ENCODE results near the gene NTM.

GRCh38 chr11:131356206-131356605, 14.2 kb upstream of the NTM start:
- TF ChIP-seq CTCF (IDR thresholded peaks at IDR 0.05; ENCODE audit: insufficient read depth, low read length) (no peak), SPI1 (IDR thresholded peaks at IDR 0.05; ENCODE audit: borderline replicate concordance, low read depth) (no peak), POLR2AphosphoS5 (IDR thresholded peaks at IDR 0.05; ENCODE audit: low read depth) (no peak), GABPA (IDR thresholded peaks at IDR 0.05; ENCODE audit: low read depth) (no peak)
- TF ChIP-seq, protein P1, sequence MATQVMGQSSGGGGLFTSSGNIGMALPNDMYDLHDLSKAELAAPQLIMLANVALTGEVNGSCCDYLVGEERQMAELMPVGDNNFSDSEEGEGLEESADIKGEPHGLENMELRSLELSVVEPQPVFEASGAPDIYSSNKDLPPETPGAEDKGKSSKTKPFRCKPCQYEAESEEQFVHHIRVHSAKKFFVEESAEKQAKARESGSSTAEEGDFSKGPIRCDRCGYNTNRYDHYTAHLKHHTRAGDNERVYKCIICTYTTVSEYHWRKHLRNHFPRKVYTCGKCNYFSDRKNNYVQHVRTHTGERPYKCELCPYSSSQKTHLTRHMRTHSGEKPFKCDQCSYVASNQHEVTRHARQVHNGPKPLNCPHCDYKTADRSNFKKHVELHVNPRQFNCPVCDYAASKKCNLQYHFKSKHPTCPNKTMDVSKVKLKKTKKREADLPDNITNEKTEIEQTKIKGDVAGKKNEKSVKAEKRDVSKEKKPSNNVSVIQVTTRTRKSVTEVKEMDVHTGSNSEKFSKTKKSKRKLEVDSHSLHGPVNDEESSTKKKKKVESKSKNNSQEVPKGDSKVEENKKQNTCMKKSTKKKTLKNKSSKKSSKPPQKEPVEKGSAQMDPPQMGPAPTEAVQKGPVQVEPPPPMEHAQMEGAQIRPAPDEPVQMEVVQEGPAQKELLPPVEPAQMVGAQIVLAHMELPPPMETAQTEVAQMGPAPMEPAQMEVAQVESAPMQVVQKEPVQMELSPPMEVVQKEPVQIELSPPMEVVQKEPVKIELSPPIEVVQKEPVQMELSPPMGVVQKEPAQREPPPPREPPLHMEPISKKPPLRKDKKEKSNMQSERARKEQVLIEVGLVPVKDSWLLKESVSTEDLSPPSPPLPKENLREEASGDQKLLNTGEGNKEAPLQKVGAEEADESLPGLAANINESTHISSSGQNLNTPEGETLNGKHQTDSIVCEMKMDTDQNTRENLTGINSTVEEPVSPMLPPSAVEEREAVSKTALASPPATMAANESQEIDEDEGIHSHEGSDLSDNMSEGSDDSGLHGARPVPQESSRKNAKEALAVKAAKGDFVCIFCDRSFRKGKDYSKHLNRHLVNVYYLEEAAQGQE (IDR thresholded peaks at IDR 0.05; ENCODE audit: insufficient replicate concordance, low read depth), result no peak
